NCI-H510A treated with DMSO at 0.1 percent for 48 hours (cell line): Measurements from ENCODE around the gene DISP2.

Experiments
- DNase-seq: peaks from one replicate; lab custom pipeline; 2025; lab: John Stamatoyannopoulos, UW

The DISP2 gene

DNA sequence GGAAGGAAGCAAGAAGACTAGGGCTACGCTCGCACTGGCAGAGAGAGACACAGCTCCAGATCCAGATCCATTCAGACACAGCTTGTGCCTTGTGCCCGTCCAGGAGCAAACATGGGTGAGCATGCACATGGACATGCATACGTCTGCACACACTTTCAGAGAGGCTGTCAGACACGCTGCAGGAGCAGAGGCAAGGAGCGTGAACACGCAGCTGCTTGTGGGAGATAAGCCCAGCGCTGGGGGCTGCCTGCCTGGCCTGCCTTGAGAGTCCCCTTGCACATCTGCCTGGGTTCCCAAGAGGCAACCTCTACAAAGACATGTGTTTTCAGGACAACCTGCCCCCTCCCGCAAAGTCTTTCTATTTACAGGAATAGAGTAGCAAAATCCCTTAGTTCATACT, 69.2 kb downstream of the DISP2 start:
- DNase-seq, result no peak

DNA sequence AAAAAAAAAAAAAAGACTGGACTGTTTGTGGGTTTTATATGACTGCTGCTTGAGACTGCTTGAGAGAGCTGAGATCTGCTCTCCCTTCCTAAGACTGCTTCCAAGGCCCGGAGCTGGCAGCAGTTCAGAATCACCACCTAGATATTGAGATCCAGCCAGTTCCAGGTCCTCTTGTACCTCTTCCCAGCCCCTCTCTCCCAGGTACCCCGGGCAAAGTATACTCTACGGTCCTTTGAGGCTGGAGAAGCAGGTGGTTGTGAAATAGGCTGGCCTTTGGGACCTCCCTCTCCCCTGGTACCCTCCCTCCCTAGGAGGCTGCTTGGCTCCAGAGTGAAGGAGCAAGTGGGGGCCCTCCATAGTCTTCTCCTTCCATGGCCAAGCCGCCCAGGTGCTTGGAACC, 70.2 kb downstream of the DISP2 start:
- DNase-seq, result no peak
